HFFc6 (cell line): ENCODE data around the gene ZCCHC17. TPM values are rescaled to one million over a fixed set of nuclear protein-coding genes. Genes with fewer than 3 reads are reported as not detected.

Experiments used
- DNase-seq: peaks from one replicate; pipeline ENCODE4 v3.0.0-alpha.2; 2018
- H3K27ac Mint-ChIP-seq: 2 replicates; pipeline ENCODE4 v1.8.0; 2020; ENCODE audit warnings: mild to moderate bottlenecking, mixed read lengths
- H3K27me3 Mint-ChIP-seq: 2 replicates; pipeline ENCODE4 v1.8.0; 2021; ENCODE audit warnings: mild to moderate bottlenecking, moderate library complexity, mixed read lengths; ENCODE audit not compliant: insufficient read depth
- H3K36me3 Mint-ChIP-seq: 2 replicates; pipeline ENCODE4 v1.8.0; 2021; ENCODE audit warnings: low read depth, mixed read lengths
- H3K4me1 Mint-ChIP-seq: 2 replicates; pipeline ENCODE4 v1.8.0; 2020; ENCODE audit warnings: low read depth, mixed read lengths
- H3K4me3 Mint-ChIP-seq: 2 replicates; pipeline ENCODE4 v1.8.0; 2020; ENCODE audit warnings: mild to moderate bottlenecking, moderate library complexity, mixed read lengths
- H3K9me3 Mint-ChIP-seq: 2 replicates; pipeline ENCODE4 v1.8.0; 2020; ENCODE audit warnings: mild to moderate bottlenecking, mixed read lengths
- CTCF ChIP-seq: fragments of 200-600 bp; sonication (generic); IDR thresholded peaks from 2 replicates; pipeline ENCODE4 v1.5.0; 2021; ENCODE audit warnings: antibody characterized with exemption, mild to moderate bottlenecking
- total RNA-seq, 6 experiments: library from RNA; stranded (reverse); fragmentation: NEBNext Ultra II Directional; extraction: Animal tissue kit (Norgen Biotek cat#: 25700); gene quantifications; 2 replicates in 1 of 6; 3 replicates in 5 of 6; pipeline ENCODE4 v1.2.3, GENCODE V29; 2021

The ZCCHC17 gene
- total RNA-seq, 6 experiments from 2014 or later, result 37.4 to 42.3 (median 38.6) TPM

- Mint-ChIP-seq H3K9me3 (no peaks in the 10 kb centered on the region), H3K4me1 (peaks cover 37% of the 10 kb centered on the region), H3K36me3 (peaks cover 5% of the 10 kb centered on the region), H3K4me3 (no peak overlapping the region), H3K27ac (no peak overlapping the region), H3K27me3 (peaks cover 4% of the 10 kb centered on the region)
- TF ChIP-seq CTCF, result no peak
- DNase-seq, result no peak
Observed at GRCh38 chr1:31370021-31370420, 73.2 kb downstream of the ZCCHC17 start.

DNA sequence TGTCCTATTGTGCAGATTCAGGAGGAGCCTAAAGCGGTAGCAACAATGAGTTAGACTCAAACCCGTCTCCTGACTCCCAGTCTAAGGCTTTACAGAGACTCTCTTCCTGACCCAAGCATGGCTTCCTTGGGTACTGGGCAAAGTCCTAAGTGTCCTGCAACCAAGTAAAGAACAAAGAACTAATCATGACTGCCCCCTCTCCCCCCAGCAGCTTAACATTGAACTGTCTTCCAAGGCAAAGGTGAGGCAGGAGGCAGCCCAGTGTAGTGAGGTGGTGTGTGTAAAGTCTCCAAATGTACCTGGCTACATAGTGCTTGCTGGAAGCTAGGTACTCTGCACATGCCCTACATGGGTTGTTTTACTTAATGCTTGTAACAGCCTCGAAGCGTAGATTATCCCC lies 73.7 kb downstream of the ZCCHC17 start:
- H3K27me3 Mint-ChIP-seq, result peaks cover 4% of the 10 kb centered on the region
- no peak for DNase-seq

DNA sequence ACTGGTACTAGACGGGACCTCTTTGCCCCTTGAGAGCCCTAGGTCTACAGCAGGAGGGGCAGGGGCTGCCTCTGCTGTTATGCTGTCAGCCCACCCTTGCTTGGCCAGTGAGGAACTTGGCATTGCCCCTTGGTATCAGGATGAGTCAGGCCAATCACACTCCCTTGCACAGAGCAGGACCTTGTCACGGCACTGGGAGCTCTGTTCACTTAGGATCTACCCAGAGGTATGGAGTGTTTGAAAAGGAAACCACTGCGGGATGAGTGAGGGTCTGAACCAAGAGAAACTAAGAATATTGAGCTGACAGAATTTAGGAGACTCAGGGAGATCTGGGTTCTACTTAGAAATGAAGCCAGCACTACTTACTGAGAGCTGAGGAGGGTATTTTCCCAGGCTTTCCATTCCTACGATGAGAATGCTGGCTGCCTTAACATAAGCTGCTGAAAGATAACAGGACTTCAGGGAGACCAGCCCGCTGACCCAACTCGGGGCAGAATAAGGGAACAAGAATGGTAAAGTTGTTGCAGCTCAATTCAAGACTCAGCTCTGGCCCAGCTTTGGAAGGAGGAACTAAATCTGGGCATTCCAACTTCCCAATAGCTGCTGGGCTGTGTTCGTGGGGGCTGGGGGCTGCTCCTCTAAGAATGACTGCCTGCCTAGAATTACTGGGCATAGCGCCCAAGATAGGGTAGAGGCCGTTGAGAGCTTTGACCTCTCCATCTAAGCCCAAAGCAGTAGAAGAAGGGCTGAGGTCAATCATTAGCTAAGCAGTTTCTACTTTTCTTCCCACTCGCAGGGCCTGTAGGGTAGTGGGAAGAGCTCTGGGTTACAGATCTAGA lies 74.5 kb downstream of the ZCCHC17 start:
- no peak for DNase-seq
- TF ChIP-seq CTCF, result no peak
- Mint-ChIP-seq H3K36me3 (no peaks in the 10 kb centered on the region; the same call in 1 of the 2 replicates), H3K27ac (no peak overlapping the region), H3K4me3 (no peak overlapping the region), H3K9me3 (no peaks in the 10 kb centered on the region), H3K27me3 (peaks cover 4% of the 10 kb centered on the region), H3K4me1 (peaks cover 41% of the 10 kb centered on the region)

More for the DNA sequence above, 73.7 kb downstream of the ZCCHC17 start:
- Mint-ChIP-seq H3K4me1 (peaks cover 39% of the 10 kb centered on the region), H3K9me3 (no peaks in the 10 kb centered on the region), H3K27ac (no peak overlapping the region), H3K36me3 (peaks cover 3% of the 10 kb centered on the region), H3K4me3 (no peak overlapping the region)
- no peak for TF ChIP-seq CTCF

- Mint-ChIP-seq H3K9me3 (no peaks in the 10 kb centered on the region), H3K27ac (no peak overlapping the region), H3K4me3 (peak overlapping the region; percentile 87), H3K27me3 (peaks cover 4% of the 10 kb centered on the region), H3K4me1 (peaks cover 48% of the 10 kb centered on the region), H3K36me3 (no peaks in the 10 kb centered on the region; the same call in 1 of the 2 replicates)
- DNase-seq, result no peak
- TF ChIP-seq CTCF, result no peak
Observed at GRCh38 chr1:31372051-31372450, 75.2 kb downstream of the ZCCHC17 start.

- peaks cover 4% of the 10 kb centered on the region for H3K27me3 Mint-ChIP-seq
- H3K4me3 Mint-ChIP-seq, result peak overlapping the region; percentile 87
- H3K36me3 Mint-ChIP-seq, result no peaks in the 10 kb centered on the region; the same call in 1 of the 2 replicates
- H3K9me3 Mint-ChIP-seq, result no peaks in the 10 kb centered on the region
- peaks cover 54% of the 10 kb centered on the region for H3K4me1 Mint-ChIP-seq
- TF ChIP-seq CTCF, result no peak
- no peak for DNase-seq
- H3K27ac Mint-ChIP-seq, result peak overlapping the region; percentile 66
Observed at GRCh38 chr1:31372751-31373055, 75.9 kb downstream of the ZCCHC17 start.
